HCT116 (cell line): ENCODE measurements around the gene NIF3L1.

ENCODE experiments used
- ELF1 ChIP-seq: IDR thresholded peaks from 2 replicates; pipeline ENCODE4 v1.6.1; 2012; ENCODE audit warnings: low read depth, borderline replicate concordance
- POLR2A ChIP-seq: IDR thresholded peaks from 2 replicates; pipeline ENCODE4 v1.7.0; 2011; ENCODE audit warnings: borderline replicate concordance; ENCODE audit not compliant: insufficient read depth, insufficient read length; ENCODE audit errors: extremely low read depth
- TCF7L2 ChIP-seq: IDR thresholded peaks from 2 replicates; pipeline ENCODE4 v1.7.0; 2011; ENCODE audit warnings: borderline replicate concordance, inconsistent platforms; ENCODE audit not compliant: insufficient read depth, insufficient read length; ENCODE audit errors: extremely low read depth
- TF ChIP-seq, protein P1 (sequence below), 3 experiments: fragments of 200-600 bp in 1 of 3; sonication (generic) in 1 of 3; IDR thresholded peaks in 2 of 3; conservative IDR thresholded peaks in 1 of 3; 2 replicates each; pipeline ENCODE4 v1.5.1; 2012 to 2017; ENCODE audit warnings: low read depth in 2 of 3, low read length in 2 of 3, antibody characterized with exemption in 1 of 3, borderline replicate concordance in 1 of 3, control low read depth in 1 of 3, mild to moderate bottlenecking in 1 of 3, mixed read lengths in 1 of 3, mixed run types in 1 of 3, moderate library complexity in 1 of 3; ENCODE audit not compliant: insufficient read depth in 1 of 3

GRCh38 chr2:200913654-200914053 lies 24.5 kb downstream of the NIF3L1 start:
- TF ChIP-seq, protein P1, sequence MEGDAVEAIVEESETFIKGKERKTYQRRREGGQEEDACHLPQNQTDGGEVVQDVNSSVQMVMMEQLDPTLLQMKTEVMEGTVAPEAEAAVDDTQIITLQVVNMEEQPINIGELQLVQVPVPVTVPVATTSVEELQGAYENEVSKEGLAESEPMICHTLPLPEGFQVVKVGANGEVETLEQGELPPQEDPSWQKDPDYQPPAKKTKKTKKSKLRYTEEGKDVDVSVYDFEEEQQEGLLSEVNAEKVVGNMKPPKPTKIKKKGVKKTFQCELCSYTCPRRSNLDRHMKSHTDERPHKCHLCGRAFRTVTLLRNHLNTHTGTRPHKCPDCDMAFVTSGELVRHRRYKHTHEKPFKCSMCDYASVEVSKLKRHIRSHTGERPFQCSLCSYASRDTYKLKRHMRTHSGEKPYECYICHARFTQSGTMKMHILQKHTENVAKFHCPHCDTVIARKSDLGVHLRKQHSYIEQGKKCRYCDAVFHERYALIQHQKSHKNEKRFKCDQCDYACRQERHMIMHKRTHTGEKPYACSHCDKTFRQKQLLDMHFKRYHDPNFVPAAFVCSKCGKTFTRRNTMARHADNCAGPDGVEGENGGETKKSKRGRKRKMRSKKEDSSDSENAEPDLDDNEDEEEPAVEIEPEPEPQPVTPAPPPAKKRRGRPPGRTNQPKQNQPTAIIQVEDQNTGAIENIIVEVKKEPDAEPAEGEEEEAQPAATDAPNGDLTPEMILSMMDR (IDR thresholded peaks at IDR 0.05 in 2 of 3, conservative IDR thresholded peaks at IDR 0.05 in 1 of 3; ENCODE audit: borderline replicate concordance in 1 of 3, insufficient read depth in 1 of 3, low read depth in 2 of 3, low read length in 2 of 3), result no peak
- no peak for TF ChIP-seq TCF7L2
- no peak for TF ChIP-seq POLR2A
- TF ChIP-seq ELF1, result no peak
